Urothelium cell line (cell line): ENCODE data around the gene SUPT6H.

ENCODE experiments used
- DNase-seq: peaks from one replicate; pipeline ENCODE4 v3.0.0; 2011; ENCODE audit warnings: low spot score, mixed read lengths
- FAIRE-seq: peaks from 2 replicates; lab custom pipeline; 2011; peaks lifted over from hg19 to GRCh38; lab: Jason Lieb, UNC

Gene SUPT6H

GRCh38 chr17:28747801-28748750 lies 86.1 kb downstream of the SUPT6H start:
- FAIRE-seq (no peak), DNase-seq (no peak)

- no peak for DNase-seq
- no peak for FAIRE-seq
Observed at GRCh38 chr17:28748852-28749515, 87.0 kb downstream of the SUPT6H start.

DNA sequence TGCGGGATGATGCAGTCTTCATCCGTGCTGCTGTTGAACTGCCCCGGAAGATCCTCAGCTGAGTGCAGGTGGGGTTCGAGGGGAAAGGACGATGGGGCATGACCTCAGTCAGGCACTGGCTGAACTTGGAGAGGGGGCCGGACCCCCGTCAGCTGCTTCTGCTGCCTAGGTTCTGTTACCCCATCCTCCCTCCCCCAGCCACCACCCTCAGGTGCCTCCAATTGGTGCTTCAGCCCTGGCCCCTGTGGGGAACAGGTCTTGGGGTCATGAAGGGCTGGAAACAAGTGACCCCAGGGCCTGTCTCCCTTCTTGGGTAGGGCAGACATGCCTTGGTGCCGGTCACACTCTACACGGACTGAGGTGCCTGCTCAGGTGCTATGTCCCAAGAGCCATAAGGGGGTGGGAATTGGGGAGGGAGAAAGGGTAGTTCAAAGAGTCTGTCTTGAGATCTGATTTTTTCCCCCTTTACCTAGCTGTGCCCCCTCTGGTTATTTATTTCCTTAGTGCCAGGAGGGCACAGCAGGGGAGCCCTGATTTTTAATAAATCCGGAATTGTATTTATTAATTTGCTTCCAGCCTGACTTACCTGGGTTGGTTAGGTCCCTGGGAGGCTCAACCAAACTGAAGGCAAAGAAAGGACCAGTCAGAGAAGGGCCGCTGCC lies 87.6 kb downstream of the SUPT6H start:
- no peak for DNase-seq
- FAIRE-seq: no peak

DNA sequence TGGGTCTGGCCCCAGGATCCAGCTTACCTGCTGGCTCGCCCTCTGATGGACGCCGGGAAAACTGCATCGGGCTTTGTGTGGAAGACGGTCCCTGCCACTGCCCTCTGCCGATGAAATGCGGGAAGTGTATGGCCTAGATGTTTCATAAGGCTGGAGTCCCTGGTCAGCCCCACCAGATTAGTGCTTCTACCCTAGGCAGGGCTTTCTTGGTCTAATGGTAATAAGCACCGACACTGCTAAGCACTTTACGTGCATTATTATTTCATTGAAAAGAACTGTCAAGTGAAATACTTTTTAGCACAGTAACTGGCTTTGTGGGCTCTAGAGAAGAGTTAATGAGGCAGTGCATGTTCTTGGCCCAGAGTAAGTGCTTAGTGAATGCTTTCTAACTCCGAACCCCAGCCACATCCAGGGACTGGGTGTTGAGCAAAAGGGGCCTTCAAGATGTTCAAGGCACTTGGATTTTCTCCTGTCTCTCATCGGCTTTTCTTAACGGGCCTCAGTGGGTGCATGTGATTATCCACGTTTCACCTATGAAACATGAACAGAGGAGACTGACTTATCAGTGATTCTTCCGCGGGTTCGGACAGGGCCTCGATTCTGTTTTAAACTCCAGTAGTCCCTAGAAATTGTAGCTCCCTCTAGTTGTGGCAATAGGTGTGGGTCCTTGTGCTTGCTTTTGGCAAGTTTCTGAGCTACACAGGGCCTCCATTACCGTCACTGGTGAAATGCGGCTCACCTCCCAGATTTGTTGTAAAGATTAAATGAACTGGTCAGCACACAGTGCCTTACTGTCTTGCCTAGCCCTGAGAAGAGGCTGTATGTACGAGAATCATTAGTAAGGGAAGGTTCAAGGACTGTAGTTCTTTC lies 88.4 kb downstream of the SUPT6H start:
- DNase-seq (peak; percentile 87), FAIRE-seq (no peak)

GRCh38 chr17:28751600-28752366 lies 89.8 kb downstream of the SUPT6H start:
- FAIRE-seq: no peak

More at GRCh38 chr17:28751600-28752366, 89.8 kb downstream of the SUPT6H start:
- no peak for DNase-seq
